GM21576 (cell line): ENCODE measurements around the gene BNIPL.

Experiments
- ATAC-seq: cut with Tn5 transposase; IDR thresholded peaks from one replicate; pipeline ENCODE4 v1.9.1; 2021; ENCODE audit warnings: mild to moderate bottlenecking, moderate library complexity; ENCODE audit not compliant: unreplicated experiment

The BNIPL gene

GRCh38 chr1:151009674-151010345 lies 26.6 kb upstream of the BNIPL start:
- no peak for ATAC-seq

GRCh38 chr1:151010346-151010726 lies 26.1 kb upstream of the BNIPL start:
- ATAC-seq, result no peak

GRCh38 chr1:151011154-151011850 lies 25.1 kb upstream of the BNIPL start:
- ATAC-seq, result no peak

- ATAC-seq, result no peak
Observed at GRCh38 chr1:151012684-151013471, 23.5 kb upstream of the BNIPL start.

- no peak for ATAC-seq
Observed at GRCh38 chr1:151013518-151013917, 22.9 kb upstream of the BNIPL start.

GRCh38 chr1:151024540-151025146 lies 11.7 kb upstream of the BNIPL start:
- no peak for ATAC-seq

- no peak for ATAC-seq
Observed at GRCh38 chr1:151026460-151026859, 9.9 kb upstream of the BNIPL start.

GRCh38 chr1:151032164-151032563 lies 4.2 kb upstream of the BNIPL start:
- no peak for ATAC-seq

GRCh38 chr1:151035167-151035566 lies 1.2 kb upstream of the BNIPL start:
- no peak for ATAC-seq

GRCh38 chr1:151037032-151037431 lies 646 bp downstream of the BNIPL start:
- no peak for ATAC-seq

GRCh38 chr1:151039521-151039920 lies 3.1 kb downstream of the BNIPL start:
- no peak for ATAC-seq

GRCh38 chr1:151043163-151043562 lies 6.8 kb downstream of the BNIPL start:
- ATAC-seq, result no peak

- ATAC-seq, result peak; percentile 48
Observed at GRCh38 chr1:151047591-151047924, 11.2 kb downstream of the BNIPL start, which contains the start of gene C1orf56. Gene C1orf56, plus strand, starts transcription at chr1:151047751. Its CDS starts 97 bp downstream, at chr1:151047848.

- peak; percentile 52 for ATAC-seq
Observed at GRCh38 chr1:151047925-151048644, 11.7 kb downstream of the BNIPL start.

- no peak for ATAC-seq
Observed at GRCh38 chr1:151048645-151049032, 12.3 kb downstream of the BNIPL start.

GRCh38 chr1:151049458-151049857 lies 13.1 kb downstream of the BNIPL start:
- ATAC-seq, result no peak

GRCh38 chr1:151050051-151050688 lies 13.8 kb downstream of the BNIPL start:
- no peak for ATAC-seq

GRCh38 chr1:151051356-151052009 lies 15.1 kb downstream of the BNIPL start:
- no peak for ATAC-seq

GRCh38 chr1:151054971-151055547 lies 18.7 kb downstream of the BNIPL start:
- ATAC-seq, result no peak
